ENCODE results near the gene PALLD.

PALLD gene

GRCh38 chr4:168485156-168485910, 11.5 kb upstream of the PALLD start:
- Mint-ChIP-seq H3K4me3 (no peak overlapping the region), H3K9me3 (no peaks in the 10 kb centered on the region), H3K27ac (no peak overlapping the region), H3K27me3 (peaks cover 1% of the 10 kb centered on the region), H3K36me3 (peaks cover 2% of the 10 kb centered on the region), H3K4me1 (peaks cover 54% of the 10 kb centered on the region)

- H3K4me1 Mint-ChIP-seq, result peaks cover 39% of the 10 kb centered on the region
- no peak overlapping the region for H3K27ac Mint-ChIP-seq
- H3K36me3 Mint-ChIP-seq, result peaks cover 2% of the 10 kb centered on the region
- no peak overlapping the region for H3K4me3 Mint-ChIP-seq
- no peaks in the 10 kb centered on the region for H3K9me3 Mint-ChIP-seq
- H3K27me3 Mint-ChIP-seq, result peaks cover 2% of the 10 kb centered on the region
Observed at GRCh38 chr4:168486912-168487281, 10.0 kb upstream of the PALLD start.

GRCh38 chr4:168487282-168488035, 9.4 kb upstream of the PALLD start:
- Mint-ChIP-seq H3K36me3 (peaks cover 2% of the 10 kb centered on the region), H3K27ac (peak overlapping the region; percentile 36), H3K9me3 (no peaks in the 10 kb centered on the region), H3K27me3 (peaks cover 2% of the 10 kb centered on the region), H3K4me1 (peaks cover 33% of the 10 kb centered on the region), H3K4me3 (no peak overlapping the region)

GRCh38 chr4:168488869-168489274, 8.0 kb upstream of the PALLD start:
- peaks cover 2% of the 10 kb centered on the region for H3K36me3 Mint-ChIP-seq
- no peak overlapping the region for H3K27ac Mint-ChIP-seq
- peaks cover 2% of the 10 kb centered on the region for H3K27me3 Mint-ChIP-seq
- H3K4me1 Mint-ChIP-seq, result peaks cover 20% of the 10 kb centered on the region
- no peaks in the 10 kb centered on the region for H3K9me3 Mint-ChIP-seq
- no peak overlapping the region for H3K4me3 Mint-ChIP-seq

- Mint-ChIP-seq H3K36me3 (no peaks in the 10 kb centered on the region), H3K4me1 (peaks cover 14% of the 10 kb centered on the region), H3K4me3 (no peak overlapping the region), H3K27ac (no peak overlapping the region), H3K27me3 (peaks cover 3% of the 10 kb centered on the region), H3K9me3 (no peaks in the 10 kb centered on the region)
Observed at GRCh38 chr4:168489616-168490015, 7.2 kb upstream of the PALLD start.

- no peaks in the 10 kb centered on the region for H3K9me3 Mint-ChIP-seq
- H3K27ac Mint-ChIP-seq, result no peak overlapping the region
- H3K27me3 Mint-ChIP-seq, result peaks cover 3% of the 10 kb centered on the region
- H3K4me1 Mint-ChIP-seq, result peaks cover 12% of the 10 kb centered on the region
- H3K4me3 Mint-ChIP-seq, result no peak overlapping the region
- H3K36me3 Mint-ChIP-seq, result no peaks in the 10 kb centered on the region
Observed at GRCh38 chr4:168490711-168491110, 6.1 kb upstream of the PALLD start.

GRCh38 chr4:168491563-168491962, 5.3 kb upstream of the PALLD start:
- Mint-ChIP-seq H3K36me3 (no peaks in the 10 kb centered on the region), H3K27ac (no peak overlapping the region), H3K4me3 (no peak overlapping the region), H3K9me3 (no peaks in the 10 kb centered on the region), H3K27me3 (peaks cover 3% of the 10 kb centered on the region), H3K4me1 (peaks cover 12% of the 10 kb centered on the region)

- no peaks in the 10 kb centered on the region for H3K9me3 Mint-ChIP-seq
- no peak overlapping the region for H3K27ac Mint-ChIP-seq
- no peak overlapping the region for H3K4me3 Mint-ChIP-seq
- peaks cover 1% of the 10 kb centered on the region for H3K27me3 Mint-ChIP-seq
- H3K4me1 Mint-ChIP-seq, result peaks cover 9% of the 10 kb centered on the region
- H3K36me3 Mint-ChIP-seq, result no peaks in the 10 kb centered on the region
Observed at GRCh38 chr4:168498251-168498650, 1.4 kb downstream of the PALLD start.

- Mint-ChIP-seq H3K4me3 (no peak overlapping the region), H3K4me1 (peaks cover 14% of the 10 kb centered on the region), H3K36me3 (no peaks in the 10 kb centered on the region), H3K9me3 (no peaks in the 10 kb centered on the region), H3K27me3 (no peaks in the 10 kb centered on the region), H3K27ac (no peak overlapping the region)
Observed at GRCh38 chr4:168499241-168499640, 2.4 kb downstream of the PALLD start.

- H3K27me3 Mint-ChIP-seq, result no peaks in the 10 kb centered on the region
- peaks cover 14% of the 10 kb centered on the region for H3K4me1 Mint-ChIP-seq
- no peaks in the 10 kb centered on the region for H3K9me3 Mint-ChIP-seq
- H3K27ac Mint-ChIP-seq, result no peak overlapping the region
- no peak overlapping the region for H3K4me3 Mint-ChIP-seq
- no peaks in the 10 kb centered on the region for H3K36me3 Mint-ChIP-seq
Observed at GRCh38 chr4:168501407-168501806, 4.6 kb downstream of the PALLD start.

- no peaks in the 10 kb centered on the region for H3K36me3 Mint-ChIP-seq
- no peaks in the 10 kb centered on the region for H3K9me3 Mint-ChIP-seq
- peaks cover 14% of the 10 kb centered on the region for H3K4me1 Mint-ChIP-seq
- H3K27me3 Mint-ChIP-seq, result no peaks in the 10 kb centered on the region
- H3K27ac Mint-ChIP-seq, result no peak overlapping the region
- no peak overlapping the region for H3K4me3 Mint-ChIP-seq
Observed at GRCh38 chr4:168502861-168503260, 6.0 kb downstream of the PALLD start.

- H3K4me3 Mint-ChIP-seq, result no peak overlapping the region
- H3K27me3 Mint-ChIP-seq, result no peaks in the 10 kb centered on the region
- no peaks in the 10 kb centered on the region for H3K36me3 Mint-ChIP-seq
- peaks cover 14% of the 10 kb centered on the region for H3K4me1 Mint-ChIP-seq
- no peak overlapping the region for H3K27ac Mint-ChIP-seq
- no peaks in the 10 kb centered on the region for H3K9me3 Mint-ChIP-seq
Observed at GRCh38 chr4:168503652-168504362, 7.0 kb downstream of the PALLD start.

- no peaks in the 10 kb centered on the region for H3K36me3 Mint-ChIP-seq
- peak overlapping the region; percentile 33 for H3K27ac Mint-ChIP-seq
- H3K4me3 Mint-ChIP-seq, result no peak overlapping the region
- H3K4me1 Mint-ChIP-seq, result peaks cover 18% of the 10 kb centered on the region
- H3K9me3 Mint-ChIP-seq, result no peaks in the 10 kb centered on the region
- no peaks in the 10 kb centered on the region for H3K27me3 Mint-ChIP-seq
Observed at GRCh38 chr4:168504526-168504925, 7.7 kb downstream of the PALLD start.

GRCh38 chr4:168506014-168506413, 9.2 kb downstream of the PALLD start:
- Mint-ChIP-seq H3K4me3 (no peak overlapping the region), H3K9me3 (no peaks in the 10 kb centered on the region), H3K4me1 (peaks cover 32% of the 10 kb centered on the region), H3K27me3 (no peaks in the 10 kb centered on the region), H3K27ac (no peak overlapping the region), H3K36me3 (no peaks in the 10 kb centered on the region)

GRCh38 chr4:168507178-168507815, 10.4 kb downstream of the PALLD start:
- Mint-ChIP-seq H3K4me1 (peaks cover 43% of the 10 kb centered on the region), H3K4me3 (no peak overlapping the region), H3K9me3 (no peaks in the 10 kb centered on the region), H3K27me3 (no peaks in the 10 kb centered on the region), H3K36me3 (no peaks in the 10 kb centered on the region), H3K27ac (no peak overlapping the region)

All from activated naive CD4-positive, alpha-beta T cell treated with anti-CD3 and anti-CD28 coated beads, Interleukin-2, amount 50 U/mL, for 24 hours (primary cell).